ENCODE results near the gene BPIFB4.
"Not testable (repeated sequence)": the region's sequence is repeated elsewhere in the genome, so short reads cannot be mapped to it uniquely, and the experiment has no call there.

Gene BPIFB4

DNA sequence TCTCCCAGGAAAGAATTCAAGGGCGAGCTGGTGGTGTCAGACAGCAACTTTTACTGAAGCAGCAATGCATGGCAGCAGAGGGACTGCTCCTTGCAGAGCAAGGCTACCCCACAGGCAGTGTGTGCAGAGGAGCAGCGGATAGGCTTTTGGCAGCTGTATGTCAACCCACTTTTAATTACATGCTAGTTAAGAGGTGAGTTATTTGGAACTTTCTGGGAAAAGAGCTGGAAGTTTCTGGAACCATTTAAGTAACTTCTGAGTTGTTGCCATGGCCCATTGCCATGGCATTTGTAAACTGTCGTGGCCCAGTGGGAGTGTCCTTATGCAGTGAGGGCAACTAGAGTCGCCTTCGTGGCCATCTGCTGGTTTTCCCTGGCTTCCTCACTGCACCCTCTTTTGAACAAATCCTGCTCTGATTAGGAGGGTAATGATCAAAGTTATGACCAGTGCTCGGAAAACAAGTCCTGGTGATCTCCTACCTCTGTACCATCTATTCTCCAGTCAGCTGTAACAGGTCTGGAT, 34.0 kb downstream of the BPIFB4 start:
- ChIA-PET POLR2A (ENCODE audit: low non-redundant PET) (no interaction called here), CTCF (interaction anchor here (0.6 kb wide), 3 partner anchors 12 to 728 kb away, joined by 3 to 4 read pairs (median 3); partner anchors contain the start of gene BPIFB4)
- TF ChIP-seq, protein P1, sequence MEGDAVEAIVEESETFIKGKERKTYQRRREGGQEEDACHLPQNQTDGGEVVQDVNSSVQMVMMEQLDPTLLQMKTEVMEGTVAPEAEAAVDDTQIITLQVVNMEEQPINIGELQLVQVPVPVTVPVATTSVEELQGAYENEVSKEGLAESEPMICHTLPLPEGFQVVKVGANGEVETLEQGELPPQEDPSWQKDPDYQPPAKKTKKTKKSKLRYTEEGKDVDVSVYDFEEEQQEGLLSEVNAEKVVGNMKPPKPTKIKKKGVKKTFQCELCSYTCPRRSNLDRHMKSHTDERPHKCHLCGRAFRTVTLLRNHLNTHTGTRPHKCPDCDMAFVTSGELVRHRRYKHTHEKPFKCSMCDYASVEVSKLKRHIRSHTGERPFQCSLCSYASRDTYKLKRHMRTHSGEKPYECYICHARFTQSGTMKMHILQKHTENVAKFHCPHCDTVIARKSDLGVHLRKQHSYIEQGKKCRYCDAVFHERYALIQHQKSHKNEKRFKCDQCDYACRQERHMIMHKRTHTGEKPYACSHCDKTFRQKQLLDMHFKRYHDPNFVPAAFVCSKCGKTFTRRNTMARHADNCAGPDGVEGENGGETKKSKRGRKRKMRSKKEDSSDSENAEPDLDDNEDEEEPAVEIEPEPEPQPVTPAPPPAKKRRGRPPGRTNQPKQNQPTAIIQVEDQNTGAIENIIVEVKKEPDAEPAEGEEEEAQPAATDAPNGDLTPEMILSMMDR (conservative IDR thresholded peaks at IDR 0.05; ENCODE audit: low read depth), result no peak
- no peak for DNase-seq (ENCODE audit: low spot score)
- no peak overlapping the region for H3K27ac ChIP-seq

DNA sequence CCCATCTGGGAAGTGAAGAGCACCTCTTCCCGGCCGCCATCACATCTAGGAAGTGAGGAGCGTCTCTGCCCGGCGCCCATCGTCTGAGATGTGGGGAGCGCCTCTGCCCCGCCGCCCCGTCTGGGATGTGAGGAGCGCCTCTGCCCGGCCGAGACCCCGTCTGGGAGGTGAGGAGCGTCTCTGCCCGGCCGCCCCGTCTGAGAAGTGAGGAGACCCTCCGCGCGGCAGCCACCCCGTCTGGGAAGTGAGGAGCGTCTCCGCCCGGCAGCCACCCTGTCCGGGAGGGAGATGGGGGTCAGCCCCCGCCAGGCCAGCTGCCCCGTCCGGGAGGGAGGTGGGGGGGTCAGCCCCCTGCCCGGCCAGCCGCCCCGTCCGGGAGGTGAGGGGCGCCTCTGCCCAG, 36.1 kb downstream of the BPIFB4 start:
- POLR2A ChIA-PET (ENCODE audit: low non-redundant PET); H3K27ac ChIP-seq; CTCF ChIA-PET; DNase-seq (ENCODE audit: low spot score): not testable (repeated sequence)

DNA sequence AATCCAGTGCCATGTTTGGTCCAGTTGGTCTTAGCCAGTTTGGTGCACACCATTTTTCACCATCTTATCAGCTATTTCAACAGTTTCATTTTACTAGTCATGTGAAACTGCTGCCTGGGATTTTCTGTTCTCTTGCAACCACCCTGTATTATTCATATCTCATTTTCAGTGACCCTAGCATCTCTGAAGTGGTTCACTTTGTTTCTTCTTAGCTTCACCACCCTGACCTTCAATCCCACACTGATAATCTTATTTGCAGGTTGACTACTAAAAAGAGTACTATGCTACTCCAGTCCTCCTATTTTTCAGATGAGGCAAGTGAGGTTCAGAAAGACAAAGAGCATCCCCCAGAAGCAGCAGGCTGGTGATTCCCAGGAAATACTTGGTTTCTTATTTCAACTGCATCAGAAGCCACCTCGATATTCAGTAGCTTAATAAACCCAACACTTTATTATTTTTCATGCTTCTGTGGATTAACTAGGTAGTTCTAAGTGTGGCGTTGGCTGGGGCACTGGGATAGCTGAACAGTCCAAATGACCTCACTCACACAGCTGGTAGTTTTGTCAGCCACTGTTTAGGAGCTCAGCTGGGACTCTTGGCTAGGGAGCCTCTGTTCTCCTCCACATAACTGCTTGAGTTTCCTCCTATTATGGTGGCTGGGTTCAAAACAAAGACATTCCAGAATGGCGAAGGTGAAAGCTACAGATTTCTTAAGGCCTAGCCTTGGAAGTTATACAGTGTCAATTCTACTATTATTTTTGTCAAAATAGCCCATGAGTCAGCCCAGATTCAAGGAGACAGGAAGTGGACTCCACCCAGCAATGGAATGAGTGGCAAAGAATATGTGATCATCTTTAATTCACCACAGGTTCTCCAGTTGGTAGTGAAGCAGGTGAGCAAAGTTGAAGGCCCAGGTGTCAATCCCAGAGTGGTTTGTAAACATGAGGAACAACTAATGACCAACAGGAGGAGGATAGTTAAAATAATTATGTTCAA, 40.6 kb downstream of the BPIFB4 start:
- POLR2A ChIA-PET (ENCODE audit: low non-redundant PET), result no interaction called here
- TF ChIP-seq, protein P1 (conservative IDR thresholded peaks at IDR 0.05; ENCODE audit: low read depth), result no peak
- DNase-seq (ENCODE audit: low spot score), result peak; percentile 76
- H3K27ac ChIP-seq, result no peak overlapping the region; the same call in 1 of the 2 replicates
- CTCF ChIA-PET, result interaction anchor here (0.5 to 0.7 kb wide), 2 partner anchors 60 to 140 kb away, joined by 3 to 6 read pairs; no protein-coding TSS in a partner anchor

DNA sequence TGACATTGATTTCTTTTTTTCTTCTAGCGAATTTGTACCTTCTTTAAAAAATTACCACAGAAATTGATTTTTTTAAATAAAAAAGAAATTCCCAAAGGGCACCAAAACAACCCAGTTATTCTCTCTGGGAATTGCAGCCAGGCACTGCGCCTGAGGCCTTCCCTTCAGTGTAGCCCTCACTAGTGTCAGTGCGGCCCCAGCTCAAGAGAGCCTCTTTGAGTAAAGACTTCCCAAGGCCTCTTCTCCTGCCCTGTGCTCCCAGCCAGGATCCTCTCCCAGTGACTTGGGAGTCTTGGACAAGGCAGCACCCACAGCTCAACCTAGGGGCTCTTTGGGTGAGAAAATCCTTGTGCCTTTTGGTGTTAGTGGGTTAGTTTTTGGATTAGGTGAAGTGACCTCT, 41.5 kb downstream of the BPIFB4 start:
- ChIA-PET POLR2A (ENCODE audit: low non-redundant PET) (no interaction called here), CTCF (no interaction called here)
- TF ChIP-seq, protein P1 (conservative IDR thresholded peaks at IDR 0.05; ENCODE audit: low read depth), result no peak
- H3K27ac ChIP-seq, result no peak overlapping the region
- DNase-seq (ENCODE audit: low spot score), result no peak

DNA sequence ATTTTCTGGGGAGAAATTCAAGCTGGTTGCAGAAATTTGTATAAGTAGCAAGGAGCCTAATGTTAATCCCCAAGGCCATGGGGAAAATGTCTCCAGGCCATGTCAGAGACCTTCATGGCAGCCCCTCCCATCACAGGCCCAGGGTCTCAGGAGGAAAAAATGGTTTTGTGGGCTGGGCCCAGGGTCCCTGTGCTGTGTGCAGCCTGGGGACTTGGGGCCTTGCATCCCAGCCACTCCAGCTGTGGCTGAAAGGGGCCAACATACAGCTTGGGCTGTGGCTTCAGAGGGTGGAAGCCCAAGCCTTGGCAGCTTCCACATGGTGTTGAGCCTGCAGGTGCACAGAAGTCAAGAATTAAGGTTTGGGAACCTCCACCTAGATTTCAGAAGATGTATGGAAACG, 42.9 kb downstream of the BPIFB4 start:
- CTCF ChIA-PET, result interaction anchor here (0.7 kb wide), 1 partner anchor 843 kb away, joined by 3 read pairs; no protein-coding TSS in a partner anchor
- H3K27ac ChIP-seq; DNase-seq (ENCODE audit: low spot score); POLR2A ChIA-PET (ENCODE audit: low non-redundant PET): not testable (repeated sequence)

DNA sequence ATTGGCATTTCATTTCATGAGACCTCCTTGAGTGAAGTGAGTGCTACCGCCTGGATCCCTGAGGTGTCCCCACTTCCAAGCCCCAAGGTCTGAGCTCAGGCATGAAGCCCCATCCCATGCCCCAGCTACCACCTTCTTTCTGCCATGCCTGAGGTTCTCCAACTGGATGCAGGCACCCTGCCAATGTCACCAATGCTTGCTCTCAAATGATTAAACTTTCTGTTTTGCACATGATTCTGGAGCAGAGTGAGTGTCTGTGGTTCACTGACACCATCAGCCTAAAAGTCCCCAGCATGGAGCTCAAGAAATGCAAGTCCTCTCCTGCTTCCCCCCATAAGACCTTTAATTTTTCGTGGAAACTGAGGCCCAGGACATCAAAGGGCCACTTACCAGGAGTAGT, 44.8 kb downstream of the BPIFB4 start:
- TF ChIP-seq, protein P1 (conservative IDR thresholded peaks at IDR 0.05; ENCODE audit: low read depth), result no peak
- ChIA-PET CTCF (interaction anchor here (0.5 to 0.7 kb wide), 2 partner anchors 163 to 259 kb away, joined by 3 read pairs; no protein-coding TSS in a partner anchor), POLR2A (ENCODE audit: low non-redundant PET) (no interaction called here)
- no peak overlapping the region for H3K27ac ChIP-seq
- DNase-seq (ENCODE audit: low spot score), result no peak

DNA sequence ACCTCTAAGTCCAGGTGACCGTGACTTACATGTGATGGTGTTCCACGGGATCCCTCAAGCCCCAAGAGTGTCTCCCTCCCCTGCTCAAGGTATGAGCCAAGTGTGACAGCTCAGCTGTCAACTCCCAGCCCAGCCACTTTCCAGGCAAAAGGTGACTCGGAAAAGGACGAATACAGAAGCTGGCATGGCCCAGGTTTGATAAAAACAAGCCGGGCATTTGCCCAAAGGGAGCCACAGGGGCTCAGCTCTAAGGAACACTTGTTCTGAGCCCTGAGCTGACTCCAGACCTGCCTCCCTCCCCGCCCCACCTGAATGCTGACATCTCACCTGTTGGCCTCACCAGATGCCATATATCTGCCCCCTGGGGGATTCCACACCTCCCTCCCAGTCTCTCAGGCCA, 45.6 kb downstream of the BPIFB4 start:
- TF ChIP-seq, protein P1 (conservative IDR thresholded peaks at IDR 0.05; ENCODE audit: low read depth), result no peak
- DNase-seq (ENCODE audit: low spot score), result no peak
- H3K27ac ChIP-seq, result no peak overlapping the region
- ChIA-PET CTCF (no interaction called here), POLR2A (ENCODE audit: low non-redundant PET) (no interaction called here)

All from RWPE1 (cell line).